K562 (cell line): Measurements from ENCODE around the gene GEN1. TPM values are rescaled to one million over a fixed set of nuclear protein-coding genes. Genes with fewer than 3 reads are reported as not detected.

Experiments
- ATAC-seq: fragments of 200-7000 bp; cut with Tn5 transposase; 3 replicates; pipeline ENCODE4 v1.9.1; 2020; ENCODE audit warnings: moderate library complexity
- BruUV-seq: library from RNA; stranded (reverse); fragments of 400-500 nt; replicated peaks from 2 replicates; lab custom pipeline; 2021; lab: Mats Ljungman, UMichigan
- CTCF ChIA-PET: fragments of 300-600 bp; formaldehyde crosslinking; extraction: SDS; loops from one replicate; lab custom pipeline; 2021; ENCODE audit warnings: low intra/inter-chr PET ratio; lab: Yijun Ruan, JAX
- POLR2A ChIA-PET: fragments of 300-600, 350-650 bp; sonication (Branson Sonifier 250); formaldehyde crosslinking; extraction: SDS; loops from one replicate; lab custom pipeline; 2021; ENCODE audit warnings: antibody characterized with exemption, inconsistent platforms; lab: Yijun Ruan, JAX
- DNase-seq, 4 experiments: peaks; one replicate each; pipeline versions ENCODE4 v3.0.0 to v3.0.0-alpha.2; 2011 to 2018; ENCODE audit warnings: low spot score in 3 of 4, mixed read lengths in 3 of 4; ENCODE audit errors: extremely low read depth in 1 of 4
- FAIRE-seq: peaks from 2 replicates; lab custom pipeline; 2011; peaks lifted over from hg19 to GRCh38; lab: Jason Lieb, UNC
- H2AFZ ChIP-seq: 2 replicates; pipeline ENCODE4 v1.6.0; 2011; ENCODE audit warnings: low read depth, low read length, control low read depth, inconsistent platforms
- H3K27ac ChIP-seq: fragments of 200-600 bp; 3 replicates; pipeline ENCODE4 v1.8.0; 2011; ENCODE audit warnings: low read depth, mild to moderate bottlenecking, control low read depth, inconsistent platforms, low read length, moderate library complexity, mixed read lengths; ENCODE audit errors: extremely low read depth
- H3K27me3 ChIP-seq, 2 experiments: fragments of 300-600 bp in 1 of 2; 2 replicates in 1 of 2; 3 replicates in 1 of 2; pipeline versions ENCODE4 v1.6.0 to v1.8.0; 2011; ENCODE audit warnings: inconsistent platforms in 2 of 2, low read length in 2 of 2, mild to moderate bottlenecking in 1 of 2, mixed read lengths in 1 of 2, moderate library complexity in 1 of 2; ENCODE audit not compliant: control insufficient read depth in 2 of 2, insufficient read depth in 2 of 2
- H3K36me3 ChIP-seq: fragments of 300-600 bp; 3 replicates; pipeline ENCODE4 v1.8.0; 2011; ENCODE audit warnings: mild to moderate bottlenecking, low read length, inconsistent platforms; ENCODE audit not compliant: control insufficient read depth, insufficient read depth
- H3K4me1 ChIP-seq, 2 experiments: fragments of 200-600 bp in 1 of 2; replicated peaks in 1 of 2; 2 replicates in 1 of 2; 3 replicates in 1 of 2; pipeline versions ENCODE4 v1.5.1 to v1.8.0; 2011; ENCODE audit warnings: inconsistent platforms in 2 of 2, low read length in 2 of 2, mild to moderate bottlenecking in 1 of 2, mixed read lengths in 1 of 2, moderate library complexity in 1 of 2; ENCODE audit not compliant: control insufficient read depth in 2 of 2, insufficient read depth in 2 of 2
- H3K4me2 ChIP-seq: 2 replicates; pipeline ENCODE4 v1.6.1; 2011; ENCODE audit warnings: low read length, control low read depth, inconsistent platforms, mixed read lengths; ENCODE audit not compliant: insufficient read depth
- H3K4me3 ChIP-seq: fragments of 200-600 bp; sonication (generic), shearing (Covaris generic); 2 replicates; pipeline ENCODE4 v1.5.1; 2016; ENCODE audit warnings: control low read depth, inconsistent platforms
- H3K79me2 ChIP-seq: fragments of 200-600 bp; 3 replicates; pipeline ENCODE4 v1.8.0; 2011; ENCODE audit warnings: low read length, inconsistent platforms; ENCODE audit not compliant: control insufficient read depth, insufficient read depth
- H3K9ac ChIP-seq, 2 experiments: 2 replicates each; pipeline versions ENCODE4 v1.6.0 to v1.6.1; 2011; ENCODE audit warnings: low read depth in 2 of 2, low read length in 2 of 2, control low read depth in 1 of 2, inconsistent platforms in 1 of 2, mild to moderate bottlenecking in 1 of 2, mixed read lengths in 1 of 2; ENCODE audit not compliant: insufficient read depth in 1 of 2
- H3K9me1 ChIP-seq: one replicate; pipeline ENCODE4 v1.6.0; 2011; ENCODE audit warnings: inconsistent platforms, mild to moderate bottlenecking, low read length, moderate library complexity; ENCODE audit not compliant: control insufficient read depth, insufficient read depth
- H3K9me3 ChIP-seq: replicated peaks from 2 replicates; pipeline ENCODE4 v1.5.1; 2011; ENCODE audit warnings: low read depth, low read length, inconsistent platforms; ENCODE audit not compliant: control insufficient read depth, insufficient read depth
- H4K20me1 ChIP-seq: replicated peaks from 2 replicates; pipeline ENCODE4 v1.6.1; 2011; ENCODE audit warnings: low read length, inconsistent platforms, mixed read lengths; ENCODE audit not compliant: control insufficient read depth, insufficient read depth
- BRD4 ChIP-seq: fragments of 200-600 bp; sonication (generic); IDR thresholded peaks from 2 replicates; pipeline ENCODE4 v1.6.1; 2017; ENCODE audit warnings: inconsistent platforms
- BRF1 ChIP-seq: IDR thresholded peaks from 3 replicates; pipeline ENCODE4 v1.6.1; 2011; ENCODE audit warnings: borderline replicate concordance, mild to moderate bottlenecking; ENCODE audit not compliant: insufficient read length; ENCODE audit errors: extremely low read depth
- C11orf30 ChIP-seq: fragments of 450-650 bp; IDR thresholded peaks from 2 replicates; pipeline ENCODE4 v1.6.1; 2016; ENCODE audit warnings: low read depth, mild to moderate bottlenecking
- MTA2 ChIP-seq: fragments of 450-650 bp; IDR thresholded peaks from 2 replicates; pipeline ENCODE4 v1.6.1; 2016; ENCODE audit warnings: low read depth
- NR2C2 ChIP-seq, 2 experiments: fragments of 200-800 bp in 1 of 2; sonication (Bioruptor generic) in 1 of 2; sonication (generic) in 1 of 2; formaldehyde crosslinking in 1 of 2; IDR thresholded peaks; 2 replicates each; pipeline versions ENCODE4 v1.6.1 to v1.8.0; 2016 to 2022; ENCODE audit warnings: mild to moderate bottlenecking in 1 of 2, missing compliant biosample characterization in 1 of 2, missing genetic modification characterization in 1 of 2, missing genetic modification reagents in 1 of 2
- SMAD4 ChIP-seq: fragments of 250-450 bp; sonication (Bioruptor Pico); conservative IDR thresholded peaks from 2 replicates; pipeline ENCODE4 v1.8.0; 2021; ENCODE audit warnings: inconsistent platforms, mild to moderate bottlenecking, moderate library complexity
- SREBF1 ChIP-seq: fragments of 150-350 bp; IDR thresholded peaks from 2 replicates; pipeline ENCODE4 v1.6.1; 2014; ENCODE audit warnings: antibody characterized with exemption, low read depth, low read length, borderline replicate concordance
- TCFL5 ChIP-seq: fragments of 250-450 bp; sonication (Bioruptor Pico); conservative IDR thresholded peaks from 2 replicates; pipeline ENCODE4 v1.6.1; 2021; ENCODE audit warnings: mild to moderate bottlenecking, moderate library complexity, matching md5 sums
- ZC3H4 ChIP-seq: sonication (generic); formaldehyde crosslinking; IDR thresholded peaks from 2 replicates; pipeline ENCODE4 v1.9.0; 2021; ENCODE audit warnings: missing genetic modification reagents, borderline replicate concordance
- ZNF239 ChIP-seq: fragments of 250-450 bp; sonication (Bioruptor Pico); IDR thresholded peaks from 2 replicates; pipeline ENCODE4 v1.4.0; 2020; ENCODE audit warnings: mild to moderate bottlenecking
- WGBS: fragments of 100-300 bp; shearing (Covaris generic); methylation state at CpG from one replicate; pipeline ENCODE4 v1.1.6; 2016; ENCODE audit warnings: low coverage, mixed read lengths; ENCODE audit not compliant: insufficient coverage; ENCODE audit errors: missing lambda C conversion rate; 5-methylcytosine and 5-hydroxymethylcytosine counted together
- in situ Hi-C: fragments of 300-500 bp; cut with MboI; formaldehyde crosslinking; loops from 4 replicates; pipeline ENCODE4 v1.15.0; 2018; ENCODE audit warnings: inconsistent platforms, mixed read lengths
- intact Hi-C: fragments of 100-400 bp; cut with micrococcal nuclease; formaldehyde crosslinking; loops from 2 replicates; pipeline ENCODE4 v1.14.2; 2022
- polyA plus RNA-seq, 8 experiments: library from polyadenylated mRNA; depleted of rRNA in 4 of 8; stranded (reverse) in 5 of 8; unstranded in 3 of 8; fragments of >200 nt; fragmentation: Nextera tagmentation in 2 of 8; fragmentation: Illumina TruSeq in 1 of 8; extraction: Ambion mirVana in 2 of 8; extraction: Trizol in 1 of 8; gene quantifications; 2 replicates each; pipeline versions ENCODE4 v1.2.1 to v1.2.3, GENCODE V29; 2011 to 2014; ENCODE audit warnings: inconsistent platforms in 1 of 8, missing spikeins in 1 of 8
- total RNA-seq, 7 experiments: library from RNA; depleted of rRNA in 6 of 7; stranded (reverse); fragments of >200 nt in 6 of 7; fragmentation: Illumina TruSeq in 2 of 7; extraction: Trizol in 2 of 7; gene quantifications; 2 replicates each; pipeline versions ENCODE4 v1.2.1 to v1.2.3, GENCODE V29; 2011 to 2021; ENCODE audit warnings: low replicate concordance in 1 of 7
- TF ChIP-seq, protein P1 (sequence below): fragments of 150-350 bp; IDR thresholded peaks from 2 replicates; pipeline ENCODE4 v1.6.1; 2014; ENCODE audit warnings: low read depth, mild to moderate bottlenecking, low read length, borderline replicate concordance
- TF ChIP-seq, protein P2 (sequence below): IDR thresholded peaks from 2 replicates; pipeline ENCODE4 v1.6.1; 2012; ENCODE audit warnings: low read depth, low read length, improper control_type of control experiment, borderline replicate concordance
- TF ChIP-seq, protein P3 (sequence below): conservative IDR thresholded peaks from 2 replicates; pipeline ENCODE4 v1.6.1; 2011; ENCODE audit warnings: low read depth, mild to moderate bottlenecking, low read length; ENCODE audit not compliant: control insufficient read depth

The GEN1 gene
- total and polyA plus RNA-seq, 9 of the 15 experiments (the other 6 are each of a cell fraction or from before 2014, with no cell fraction given), result 8.6 to 39.7 (median 24.5) TPM

DNA sequence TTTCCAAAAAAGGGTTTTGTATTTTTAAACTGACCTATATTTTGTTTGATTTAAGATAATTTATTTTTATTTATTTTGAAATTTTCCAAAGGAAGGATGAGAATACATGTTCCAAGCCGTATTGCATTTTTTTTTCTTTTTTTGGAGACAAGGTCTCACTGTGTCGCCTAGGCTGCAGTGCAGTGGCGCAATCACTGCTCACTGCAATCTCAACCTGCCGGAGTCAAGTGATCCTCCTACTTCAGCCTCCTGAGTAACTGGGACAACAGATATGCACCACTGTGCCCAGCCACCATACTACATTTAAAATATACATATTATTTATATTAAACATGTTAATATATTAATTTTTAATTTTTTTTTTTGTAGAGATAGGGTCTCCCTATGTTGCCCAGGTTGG, 15.0 kb downstream of the GEN1 start (continued):
- TF ChIP-seq, protein P1, sequence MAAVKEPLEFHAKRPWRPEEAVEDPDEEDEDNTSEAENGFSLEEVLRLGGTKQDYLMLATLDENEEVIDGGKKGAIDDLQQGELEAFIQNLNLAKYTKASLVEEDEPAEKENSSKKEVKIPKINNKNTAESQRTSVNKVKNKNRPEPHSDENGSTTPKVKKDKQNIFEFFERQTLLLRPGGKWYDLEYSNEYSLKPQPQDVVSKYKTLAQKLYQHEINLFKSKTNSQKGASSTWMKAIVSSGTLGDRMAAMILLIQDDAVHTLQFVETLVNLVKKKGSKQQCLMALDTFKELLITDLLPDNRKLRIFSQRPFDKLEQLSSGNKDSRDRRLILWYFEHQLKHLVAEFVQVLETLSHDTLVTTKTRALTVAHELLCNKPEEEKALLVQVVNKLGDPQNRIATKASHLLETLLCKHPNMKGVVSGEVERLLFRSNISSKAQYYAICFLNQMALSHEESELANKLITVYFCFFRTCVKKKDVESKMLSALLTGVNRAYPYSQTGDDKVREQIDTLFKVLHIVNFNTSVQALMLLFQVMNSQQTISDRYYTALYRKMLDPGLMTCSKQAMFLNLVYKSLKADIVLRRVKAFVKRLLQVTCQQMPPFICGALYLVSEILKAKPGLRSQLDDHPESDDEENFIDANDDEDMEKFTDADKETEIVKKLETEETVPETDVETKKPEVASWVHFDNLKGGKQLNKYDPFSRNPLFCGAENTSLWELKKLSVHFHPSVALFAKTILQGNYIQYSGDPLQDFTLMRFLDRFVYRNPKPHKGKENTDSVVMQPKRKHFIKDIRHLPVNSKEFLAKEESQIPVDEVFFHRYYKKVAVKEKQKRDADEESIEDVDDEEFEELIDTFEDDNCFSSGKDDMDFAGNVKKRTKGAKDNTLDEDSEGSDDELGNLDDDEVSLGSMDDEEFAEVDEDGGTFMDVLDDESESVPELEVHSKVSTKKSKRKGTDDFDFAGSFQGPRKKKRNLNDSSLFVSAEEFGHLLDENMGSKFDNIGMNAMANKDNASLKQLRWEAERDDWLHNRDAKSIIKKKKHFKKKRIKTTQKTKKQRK, result no peak
- TF ChIP-seq NR2C2 (CRISPR knock-in tag; IDR thresholded peaks at IDR 0.05), result no peak
- TF ChIP-seq NR2C2 (tag; IDR thresholded peaks at IDR 0.05), result no peak
- TF ChIP-seq, all 486 proteins: peak for 0

DNA sequence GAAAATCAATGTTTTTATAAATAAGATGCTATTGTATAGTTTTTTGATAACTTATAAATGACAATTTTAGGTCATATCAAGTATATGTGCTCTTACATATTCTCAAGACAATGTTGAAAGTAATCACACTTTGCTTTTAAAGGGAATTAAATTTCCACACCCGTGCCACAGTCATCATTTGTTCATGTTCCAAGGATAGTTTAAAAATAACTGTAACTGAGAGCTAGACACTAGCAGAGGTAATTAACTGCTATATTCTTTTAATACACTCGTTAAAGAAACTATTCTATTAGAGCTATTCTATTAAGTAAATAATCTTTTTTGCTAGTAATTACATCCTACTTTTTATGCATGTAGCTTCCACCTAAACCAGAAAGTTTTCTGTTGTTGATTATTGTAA, 18.0 kb downstream of the GEN1 start:
- no peak overlapping the region for H3K9ac ChIP-seq
- H4K20me1 ChIP-seq, result no peaks in the 10 kb centered on the region
- H3K27ac ChIP-seq, result no peak overlapping the region
- ChIA-PET POLR2A (no interaction called here), CTCF (no interaction called here)
- no peaks in the 10 kb centered on the region for H3K79me2 ChIP-seq
- H3K27me3 ChIP-seq, result no peaks in the 10 kb centered on the region
- no peak overlapping the region for H3K4me3 ChIP-seq
- H3K4me2 ChIP-seq, result no peak overlapping the region
- H2AFZ ChIP-seq, result no peak overlapping the region
- peaks cover 76% of the 10 kb centered on the region for H3K36me3 ChIP-seq
- WGBS, result 88% methylated on average over 2 of the region's 2 CpGs
- in situ Hi-C loops, result no loop called here
- ATAC-seq (no peak), DNase-seq (no peak), FAIRE-seq (no peak)
- BruUV-seq, result no TSS peak
- no peaks in the 10 kb centered on the region for H3K9me1 ChIP-seq
- no peaks in the 10 kb centered on the region for H3K4me1 ChIP-seq
- no peaks in the 10 kb centered on the region for H3K9me3 ChIP-seq
- intact Hi-C loops, result no loop called here
- TF ChIP-seq, protein P2, sequence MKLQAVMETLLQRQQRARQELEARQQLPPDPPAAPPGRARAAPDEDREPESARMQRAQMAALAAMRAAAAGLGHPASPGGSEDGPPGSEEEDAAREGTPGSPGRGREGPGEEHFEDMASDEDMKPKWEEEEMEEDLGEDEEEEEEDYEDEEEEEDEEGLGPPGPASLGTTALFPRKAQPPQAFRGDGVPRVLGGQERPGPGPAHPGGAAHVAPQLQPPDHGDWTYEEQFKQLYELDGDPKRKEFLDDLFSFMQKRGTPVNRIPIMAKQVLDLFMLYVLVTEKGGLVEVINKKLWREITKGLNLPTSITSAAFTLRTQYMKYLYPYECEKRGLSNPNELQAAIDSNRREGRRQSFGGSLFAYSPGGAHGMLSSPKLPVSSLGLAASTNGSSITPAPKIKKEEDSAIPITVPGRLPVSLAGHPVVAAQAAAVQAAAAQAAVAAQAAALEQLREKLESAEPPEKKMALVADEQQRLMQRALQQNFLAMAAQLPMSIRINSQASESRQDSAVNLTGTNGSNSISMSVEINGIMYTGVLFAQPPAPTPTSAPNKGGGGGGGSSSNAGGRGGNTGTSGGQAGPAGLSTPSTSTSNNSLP, result no peak
- TF ChIP-seq MTA2 (no peak), C11orf30 (no peak), SREBF1 (no peak), SMAD4 (no peak), BRF1 (no peak), ZC3H4 (CRISPR knock-in tag) (no peak), TCFL5 (CRISPR knock-in tag) (no peak), BRD4 (no peak), ZNF239 (CRISPR knock-in tag) (no peak)
- TF ChIP-seq, protein P3, sequence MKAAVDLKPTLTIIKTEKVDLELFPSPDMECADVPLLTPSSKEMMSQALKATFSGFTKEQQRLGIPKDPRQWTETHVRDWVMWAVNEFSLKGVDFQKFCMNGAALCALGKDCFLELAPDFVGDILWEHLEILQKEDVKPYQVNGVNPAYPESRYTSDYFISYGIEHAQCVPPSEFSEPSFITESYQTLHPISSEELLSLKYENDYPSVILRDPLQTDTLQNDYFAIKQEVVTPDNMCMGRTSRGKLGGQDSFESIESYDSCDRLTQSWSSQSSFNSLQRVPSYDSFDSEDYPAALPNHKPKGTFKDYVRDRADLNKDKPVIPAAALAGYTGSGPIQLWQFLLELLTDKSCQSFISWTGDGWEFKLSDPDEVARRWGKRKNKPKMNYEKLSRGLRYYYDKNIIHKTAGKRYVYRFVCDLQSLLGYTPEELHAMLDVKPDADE, result no peak
